Glutamatergic neuron (in vitro differentiated cells): Measurements from ENCODE around the gene ABR. TPM values are rescaled to one million over a fixed set of nuclear protein-coding genes. Genes with fewer than 3 reads are reported as not detected.

Source experiments
- DNase-seq: peaks from one replicate; pipeline ENCODE4 v3.0.0; 2022
- H3K27ac Mint-ChIP-seq: one replicate; pipeline ENCODE4 v1.8.0; 2020; ENCODE audit warnings: mild to moderate bottlenecking, mixed read lengths, inconsistent platforms; ENCODE audit not compliant: unreplicated experiment
- H3K27me3 Mint-ChIP-seq: one replicate; pipeline ENCODE4 v1.8.0; 2020; ENCODE audit warnings: mild to moderate bottlenecking, moderate library complexity, mixed read lengths, inconsistent platforms; ENCODE audit not compliant: unreplicated experiment
- H3K36me3 Mint-ChIP-seq: one replicate; pipeline ENCODE4 v1.8.0; 2020; ENCODE audit warnings: mild to moderate bottlenecking, mixed read lengths, inconsistent platforms; ENCODE audit not compliant: unreplicated experiment
- H3K4me1 Mint-ChIP-seq: one replicate; pipeline ENCODE4 v1.8.0; 2020; ENCODE audit warnings: mild to moderate bottlenecking, low read depth, mixed read lengths, inconsistent platforms; ENCODE audit not compliant: unreplicated experiment
- H3K4me3 Mint-ChIP-seq: one replicate; pipeline ENCODE4 v1.8.0; 2020; ENCODE audit warnings: mild to moderate bottlenecking, mixed read lengths, inconsistent platforms; ENCODE audit not compliant: unreplicated experiment
- H3K9me3 Mint-ChIP-seq: one replicate; pipeline ENCODE4 v1.8.0; 2020; ENCODE audit warnings: mild to moderate bottlenecking, moderate library complexity, mixed read lengths, inconsistent platforms; ENCODE audit not compliant: unreplicated experiment
- CTCF ChIP-seq: fragments of 200-600 bp; sonication (generic); IDR thresholded peaks from one replicate; pipeline ENCODE4 v1.5.0; 2021; ENCODE audit not compliant: partially characterized antibody, unreplicated experiment
- total RNA-seq: library from RNA; stranded (reverse); fragmentation: NEBNext Ultra II Directional; extraction: Animal tissue kit (Norgen Biotek cat#: 25700); gene quantifications from one replicate; pipeline ENCODE4 v1.2.1, GENCODE V29; 2021; ENCODE audit not compliant: unreplicated experiment

The ABR gene
- total RNA-seq, 1 donor from 2014 or later, result 219 TPM

- Mint-ChIP-seq H3K4me1 (peaks cover 47% of the 10 kb centered on the region), H3K9me3 (peaks cover 2% of the 10 kb centered on the region), H3K36me3 (no peaks in the 10 kb centered on the region), H3K27ac (no peak overlapping the region), H3K27me3 (peaks cover 2% of the 10 kb centered on the region), H3K4me3 (no peak overlapping the region)
- no peak for DNase-seq
- no peak for TF ChIP-seq CTCF
Measured at GRCh38 chr17:967122-967521, 212.7 kb downstream of the ABR start.

- Mint-ChIP-seq H3K36me3 (no peaks in the 10 kb centered on the region), H3K27ac (peak overlapping the region; percentile 81), H3K27me3 (peaks cover 2% of the 10 kb centered on the region), H3K9me3 (peaks cover 2% of the 10 kb centered on the region), H3K4me1 (peaks cover 49% of the 10 kb centered on the region), H3K4me3 (peak overlapping the region; percentile 77)
- TF ChIP-seq CTCF, result no peak
- no peak for DNase-seq
Measured at GRCh38 chr17:965311-965989, 214.3 kb downstream of the ABR start.

GRCh38 chr17:964876-965275, 214.9 kb downstream of the ABR start:
- no peak for DNase-seq
- no peak for TF ChIP-seq CTCF
- H3K27me3 Mint-ChIP-seq, result peaks cover 2% of the 10 kb centered on the region
- peak overlapping the region; percentile 77 for H3K4me3 Mint-ChIP-seq
- H3K9me3 Mint-ChIP-seq, result peaks cover 2% of the 10 kb centered on the region
- peaks cover 43% of the 10 kb centered on the region for H3K4me1 Mint-ChIP-seq
- no peaks in the 10 kb centered on the region for H3K36me3 Mint-ChIP-seq
- peak overlapping the region; percentile 81 for H3K27ac Mint-ChIP-seq

GRCh38 chr17:962670-963069, 217.1 kb downstream of the ABR start:
- Mint-ChIP-seq H3K27ac (peak overlapping the region; percentile 39), H3K4me1 (peaks cover 36% of the 10 kb centered on the region), H3K4me3 (peak overlapping the region; percentile 43), H3K9me3 (peaks cover 5% of the 10 kb centered on the region), H3K27me3 (peaks cover 3% of the 10 kb centered on the region), H3K36me3 (peaks cover 5% of the 10 kb centered on the region)
- DNase-seq, result no peak
- TF ChIP-seq CTCF, result no peak

GRCh38 chr17:962166-962565, 217.6 kb downstream of the ABR start:
- H3K4me3 Mint-ChIP-seq, result no peak overlapping the region
- peaks cover 3% of the 10 kb centered on the region for H3K27me3 Mint-ChIP-seq
- no peak overlapping the region for H3K27ac Mint-ChIP-seq
- no peak for TF ChIP-seq CTCF
- peaks cover 36% of the 10 kb centered on the region for H3K4me1 Mint-ChIP-seq
- H3K9me3 Mint-ChIP-seq, result peaks cover 5% of the 10 kb centered on the region
- no peak for DNase-seq
- peaks cover 5% of the 10 kb centered on the region for H3K36me3 Mint-ChIP-seq
